ENCODE measurements around the gene EML6. TPM values are rescaled to one million over a fixed set of nuclear protein-coding genes. Genes with fewer than 3 reads are reported as not detected.
"Not testable (repeated sequence)": the region's sequence is repeated elsewhere in the genome, so short reads cannot be mapped to it uniquely, and the experiment has no call there.

The EML6 gene
- 10 to 100 TPM in 1 of 2 donors, 1 to 10 TPM in 1; 3.2 to 12.1 TPM for total RNA-seq
- long read RNA-seq, donor 1: 0 reads
- long read RNA-seq, donor 2, partial matches to known transcripts: 2 of 5 reads
- long read RNA-seq, donor 2, other reads (novel, unspliced or antisense): 3 of 5 reads

DNA sequence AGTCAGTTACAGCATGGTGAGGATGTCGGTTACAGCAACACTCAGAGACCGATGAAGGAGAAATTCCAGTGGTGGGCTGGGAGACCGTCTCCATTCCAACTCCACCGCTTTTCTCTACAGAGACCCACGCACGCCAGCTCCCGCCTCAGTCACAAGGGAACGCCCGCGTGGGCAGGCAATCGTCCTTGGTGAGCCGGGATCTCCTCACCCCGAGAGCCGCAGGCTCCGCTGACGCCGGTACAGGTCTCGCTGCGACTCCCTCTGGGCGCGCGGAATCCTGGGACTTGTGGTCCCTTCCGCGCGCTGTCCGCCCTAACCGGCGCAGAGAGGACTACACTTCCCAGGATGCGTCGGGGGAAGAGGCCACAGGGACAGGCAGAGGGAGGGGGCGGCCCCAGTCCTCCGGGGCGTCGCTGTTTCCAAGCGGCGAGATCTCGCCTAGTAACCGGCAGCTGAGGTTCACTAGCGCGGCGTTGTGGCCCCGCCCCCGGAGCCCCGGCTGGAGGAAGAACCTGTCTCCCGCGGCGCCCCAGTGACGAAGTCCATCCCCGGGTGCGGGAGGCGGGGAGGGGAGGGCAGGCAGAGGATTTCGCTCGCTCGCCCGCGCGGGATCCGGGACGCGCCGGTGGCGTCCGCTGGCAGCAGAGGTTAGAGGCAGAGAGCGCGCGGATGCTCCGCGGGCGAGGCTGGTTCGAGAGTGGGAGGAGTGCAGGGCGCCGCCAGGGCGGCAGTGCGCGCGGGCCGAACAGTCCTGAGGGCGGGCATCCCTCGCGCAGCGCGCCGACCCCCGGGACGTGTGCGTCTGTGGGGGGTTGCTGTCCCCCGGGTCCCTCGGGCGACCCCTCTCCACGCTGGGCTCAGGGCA, at the start of gene EML6:
Gene EML6, plus strand, starts transcription at position 532 of the 865 bp plus-strand sequence. CDS start 1,400 bp downstream, outside the sequence.
- intact Hi-C loops (cut with DNase I): loop anchor here in 1 of 2 donors (10.0 kb wide), 1 partner anchor 91 kb away; no protein-coding TSS in a partner anchor

DNA sequence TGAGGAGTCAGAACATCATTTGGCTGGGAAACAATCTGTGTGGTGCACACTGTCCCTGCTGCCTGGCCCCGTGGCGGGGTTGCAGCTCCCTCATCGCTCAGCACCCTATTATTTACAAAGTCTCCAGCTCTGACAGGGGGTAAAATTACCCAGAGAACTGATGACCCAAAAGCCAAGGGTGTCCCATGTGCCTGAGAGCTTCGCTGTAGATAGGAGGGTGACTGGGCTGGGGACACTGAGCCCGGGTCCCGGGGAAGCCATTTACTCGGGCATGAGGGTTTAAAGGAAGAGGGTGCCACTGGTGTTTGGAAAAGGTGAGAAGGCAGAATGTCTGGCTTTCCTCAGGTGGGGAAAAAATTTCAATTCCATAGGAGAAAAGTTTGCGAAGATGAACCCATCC, 48.2 kb upstream of the EML6 start:
- DNase-seq (ENCODE audit: low spot score): no peak
- intact Hi-C loops (cut with DNase I): no loop called here

More for the DNA sequence above, at the start of gene EML6:
- DNase-seq (ENCODE audit: low spot score): peak; percentile 99

- intact Hi-C loops (cut with DNase I): no loop called here
- no peak for DNase-seq (ENCODE audit: low spot score)
Measured at GRCh38 chr2:54675738-54676137, 47.7 kb upstream of the EML6 start.

DNA sequence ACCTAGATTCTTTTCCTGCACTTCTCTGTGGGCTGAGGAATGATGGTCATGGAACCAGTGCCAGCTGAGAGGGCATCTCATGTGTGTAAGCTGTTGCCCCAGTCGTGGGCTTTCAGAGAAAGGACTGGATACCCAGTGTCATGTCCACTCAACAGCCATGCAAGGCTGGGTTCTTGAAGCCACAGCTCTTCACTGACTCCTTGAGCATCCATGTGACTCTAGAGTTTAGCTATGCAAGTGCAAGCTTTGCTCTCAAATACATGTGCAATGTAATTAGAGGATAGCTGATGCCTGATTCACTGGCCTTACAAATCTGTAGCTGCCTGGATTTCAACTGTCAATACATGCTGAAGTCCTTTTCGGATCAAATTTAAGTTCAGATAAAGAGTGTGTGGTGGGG, 46.8 kb upstream of the EML6 start:
- intact Hi-C loops (cut with DNase I): no loop called here

DNA sequence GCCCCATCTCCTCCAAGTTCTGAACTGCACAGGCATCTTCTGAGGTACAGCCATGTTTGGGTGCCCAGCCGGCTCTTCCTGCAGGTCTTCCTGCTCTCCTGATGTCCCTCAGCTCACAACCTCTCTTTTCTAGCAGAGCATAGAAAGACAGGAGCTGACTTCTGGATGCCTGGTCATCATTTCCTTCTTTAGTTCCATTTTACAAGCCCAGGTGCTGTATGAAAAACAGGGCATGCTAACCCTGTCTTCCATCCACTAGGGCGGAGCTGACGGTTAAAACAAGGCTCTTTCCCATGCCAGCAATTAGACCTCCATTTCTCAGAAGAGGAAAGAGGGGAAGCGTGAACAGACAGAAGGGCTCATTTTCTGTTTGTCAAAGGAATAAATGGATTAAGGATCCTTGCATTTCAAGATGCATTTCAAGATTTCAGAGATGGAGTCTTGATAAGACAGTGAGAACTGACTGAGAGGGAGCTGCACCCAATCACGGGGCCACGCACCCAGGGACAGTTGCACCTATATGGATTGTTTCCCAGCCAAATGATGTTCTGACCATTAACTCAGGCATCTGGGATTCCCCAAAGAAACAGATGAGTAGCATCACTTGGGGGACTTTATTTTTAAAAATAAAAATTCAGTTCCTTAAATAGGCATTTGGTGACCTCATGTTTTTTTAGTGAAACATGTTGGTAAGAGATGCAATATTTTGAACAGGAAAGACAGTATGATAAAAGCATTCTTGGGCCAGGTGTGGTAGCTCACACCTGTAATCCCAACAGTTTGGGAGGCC, 45.8 kb upstream of the EML6 start:
- no peak for DNase-seq (ENCODE audit: low spot score)
- intact Hi-C loops (cut with DNase I): no loop called here

More for the DNA sequence above, 46.8 kb upstream of the EML6 start:
- DNase-seq (ENCODE audit: low spot score): no peak

DNA sequence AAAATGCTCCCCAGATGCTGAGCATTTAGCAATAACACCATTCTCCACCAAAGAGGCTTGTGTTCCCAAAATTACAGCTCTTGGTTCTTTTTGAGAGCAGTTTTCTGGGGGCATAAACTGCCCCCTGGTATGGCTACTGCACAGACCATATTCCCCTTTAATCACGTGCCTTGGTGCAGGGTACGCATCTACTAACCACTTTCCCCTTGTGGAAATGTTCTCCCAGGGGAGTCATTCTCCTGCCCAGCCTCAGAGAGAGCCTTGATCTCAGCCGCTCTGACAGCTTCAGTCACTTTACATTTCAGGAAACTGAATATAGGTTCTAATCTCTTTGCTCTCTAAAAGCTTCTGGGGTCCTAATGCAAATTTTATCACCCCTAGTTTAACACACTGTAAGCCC, 44.7 kb upstream of the EML6 start:
- intact Hi-C loops (cut with DNase I): no loop called here
- DNase-seq (ENCODE audit: low spot score): no peak

DNA sequence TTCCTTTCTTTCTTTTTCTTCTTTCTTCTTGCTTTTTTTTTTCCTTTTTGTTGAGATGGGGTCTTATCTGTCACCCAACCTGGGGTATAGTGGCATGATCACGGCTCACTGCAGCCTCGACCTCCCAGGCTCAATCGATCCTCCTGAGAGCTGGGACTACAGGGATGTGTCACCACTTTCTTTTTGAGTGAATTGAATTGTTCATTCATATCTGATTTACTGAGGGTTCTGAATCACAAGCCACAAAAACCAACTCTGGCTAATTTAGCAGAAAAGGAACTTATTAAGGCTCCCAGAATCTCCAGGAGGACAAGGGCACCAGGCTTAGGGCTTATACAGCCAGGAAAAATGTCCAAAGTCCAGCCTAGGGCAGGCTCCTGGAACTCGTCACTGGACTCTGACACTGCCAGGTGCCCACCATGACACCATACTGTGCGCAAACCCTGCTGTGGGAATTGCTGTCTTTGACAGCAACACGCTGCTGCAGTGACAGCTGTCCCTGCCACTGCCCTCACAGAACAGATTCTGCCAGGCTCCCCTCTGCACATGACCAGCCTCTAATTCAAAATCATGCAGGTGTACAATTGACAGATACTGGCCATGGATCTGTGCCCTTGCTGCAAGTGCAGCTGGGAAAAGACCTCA, 42.9 kb upstream of the EML6 start:
- intact Hi-C loops (cut with DNase I): no loop called here
- no peak for DNase-seq (ENCODE audit: low spot score)

- no peak for DNase-seq (ENCODE audit: low spot score)
- intact Hi-C loops (cut with DNase I): no loop called here
Measured at GRCh38 chr2:54681416-54681815, 42.0 kb upstream of the EML6 start.

GRCh38 chr2:54683596-54683995, 39.9 kb upstream of the EML6 start:
- intact Hi-C loops (cut with DNase I): no loop called here
- no peak for DNase-seq (ENCODE audit: low spot score)

- no peak for DNase-seq (ENCODE audit: low spot score)
- intact Hi-C loops (cut with DNase I): no loop called here
Measured at GRCh38 chr2:54685263-54685775, 38.1 kb upstream of the EML6 start.

DNA sequence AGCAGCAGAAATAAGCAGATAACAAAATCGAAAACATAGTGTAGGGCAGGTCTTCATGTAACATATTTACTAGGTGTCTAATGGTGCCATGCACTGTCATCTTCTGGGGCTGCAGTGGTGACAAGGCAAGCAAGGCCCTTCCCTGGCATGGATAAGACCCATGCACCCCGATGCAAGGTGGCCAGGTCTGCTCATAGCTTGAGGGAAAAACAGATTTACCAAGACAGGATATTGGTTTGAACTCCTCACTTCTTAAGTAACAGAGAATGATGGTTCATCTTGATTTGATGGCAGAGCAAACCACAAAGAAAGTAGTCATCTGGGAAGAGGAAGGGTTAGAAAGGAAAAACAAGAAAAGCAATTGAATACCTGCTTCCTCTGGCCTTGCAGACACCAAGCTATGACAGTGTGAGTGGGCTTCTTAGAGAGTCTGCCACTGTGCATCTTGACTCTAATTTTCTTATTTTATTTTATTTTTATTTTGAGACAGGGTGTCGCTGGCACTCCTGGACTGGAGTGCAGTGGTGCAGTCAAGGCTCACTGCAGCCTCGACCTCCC, 35.8 kb upstream of the EML6 start:
- no peak for DNase-seq (ENCODE audit: low spot score)
- intact Hi-C loops (cut with DNase I): no loop called here

- intact Hi-C loops (cut with DNase I): no loop called here
- no peak for DNase-seq (ENCODE audit: low spot score)
Measured at GRCh38 chr2:54691445-54692135, 31.9 kb upstream of the EML6 start.

- DNase-seq (ENCODE audit: low spot score): no peak
- intact Hi-C loops (cut with DNase I): no loop called here
Measured at GRCh38 chr2:54692556-54692955, 30.9 kb upstream of the EML6 start.

DNA sequence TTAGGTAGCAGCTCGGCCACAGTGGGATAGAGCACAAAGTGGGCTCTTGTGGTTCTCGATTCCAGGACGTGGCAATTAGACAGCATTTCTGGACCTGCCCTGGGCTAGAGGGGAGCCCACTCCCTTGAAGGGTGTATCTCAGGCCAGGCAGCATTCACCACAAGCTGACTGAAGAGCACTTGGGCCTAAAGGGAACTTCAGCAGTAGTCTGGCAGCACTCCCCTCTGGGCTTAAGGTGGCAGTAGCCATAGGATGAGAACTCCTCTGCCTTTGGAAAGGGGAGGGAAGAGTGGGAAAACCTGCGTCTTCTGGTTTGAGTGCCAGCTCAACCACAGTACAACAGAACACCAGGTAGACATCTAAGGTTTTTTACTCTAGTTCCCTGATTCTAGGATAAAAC, 28.1 kb upstream of the EML6 start:
- no peak for DNase-seq (ENCODE audit: low spot score)
- intact Hi-C loops (cut with DNase I): no loop called here

GRCh38 chr2:54697934-54698333, 25.5 kb upstream of the EML6 start:
- intact Hi-C loops (cut with DNase I): no loop called here
- DNase-seq (ENCODE audit: low spot score): no peak

- intact Hi-C loops (cut with DNase I); DNase-seq (ENCODE audit: low spot score): not testable (repeated sequence)
Measured at GRCh38 chr2:54698926-54699325, 24.5 kb upstream of the EML6 start.

- no peak for DNase-seq (ENCODE audit: low spot score)
- intact Hi-C loops (cut with DNase I): no loop called here
Measured at GRCh38 chr2:54699665-54700064, 23.8 kb upstream of the EML6 start.

DNA sequence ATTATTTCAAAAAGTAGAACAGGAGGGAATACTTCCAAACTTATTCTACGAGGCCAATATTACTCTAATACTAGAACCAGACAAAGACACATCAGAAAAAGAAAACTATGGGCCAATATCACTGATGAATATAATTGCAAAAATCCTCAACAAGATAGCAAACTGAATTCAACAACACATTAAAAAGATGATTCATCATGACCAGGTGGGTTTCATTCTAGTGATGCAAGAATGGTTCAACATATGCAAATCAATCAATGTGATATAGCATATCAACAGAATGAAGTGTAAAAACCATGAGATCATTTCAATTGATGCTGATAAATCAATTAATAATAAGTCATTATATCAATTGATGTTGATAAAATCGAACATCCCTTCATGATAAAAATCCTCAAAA, 22.4 kb upstream of the EML6 start:
- DNase-seq (ENCODE audit: low spot score): no peak
- intact Hi-C loops (cut with DNase I): no loop called here

- DNase-seq (ENCODE audit: low spot score): no peak
- intact Hi-C loops (cut with DNase I): no loop called here
Measured at GRCh38 chr2:54704238-54704637, 19.2 kb upstream of the EML6 start.
